Activated naive CD4-positive, alpha-beta T cell treated with anti-CD3 and anti-CD28 coated beads, Interleukin-2, amount 50 U/mL, for 72 hours (primary cell): ENCODE data around the gene TBX18. TPM values are rescaled to one million over a fixed set of nuclear protein-coding genes. Genes with fewer than 3 reads are reported as not detected.

ENCODE experiments used
- ATAC-seq, 2 donors: fragments of 150-1000 bp; cut with Tn5 transposase; 2 replicates each; pipeline ENCODE4 v1.10.0; 2021; ENCODE audit warnings: mild to moderate bottlenecking in 2 of 2, moderate library complexity in 2 of 2
- DNase-seq, 2 donors: peaks; one replicate each; pipeline ENCODE4 v3.0.0; 2021 to 2022; ENCODE audit warnings: low spot score in 2 of 2
- H3K27ac Mint-ChIP-seq, 2 donors: one replicate each; pipeline ENCODE4 v1.8.0; 2022; ENCODE audit warnings: mild to moderate bottlenecking in 2 of 2, mixed read lengths in 2 of 2
- H3K36me3 Mint-ChIP-seq, 2 donors: one replicate each; pipeline ENCODE4 v1.8.0; 2022; ENCODE audit warnings: mixed read lengths in 2 of 2
- H3K9me3 Mint-ChIP-seq, 2 donors: one replicate each; pipeline ENCODE4 v1.8.0; 2022; ENCODE audit warnings: mixed read lengths in 2 of 2
- total RNA-seq, 2 donors: library from RNA; stranded (reverse); gene quantifications; one replicate each; pipeline ENCODE4 v1.2.3, GENCODE V29; 2022

Gene TBX18
- not detected for total RNA-seq

DNA sequence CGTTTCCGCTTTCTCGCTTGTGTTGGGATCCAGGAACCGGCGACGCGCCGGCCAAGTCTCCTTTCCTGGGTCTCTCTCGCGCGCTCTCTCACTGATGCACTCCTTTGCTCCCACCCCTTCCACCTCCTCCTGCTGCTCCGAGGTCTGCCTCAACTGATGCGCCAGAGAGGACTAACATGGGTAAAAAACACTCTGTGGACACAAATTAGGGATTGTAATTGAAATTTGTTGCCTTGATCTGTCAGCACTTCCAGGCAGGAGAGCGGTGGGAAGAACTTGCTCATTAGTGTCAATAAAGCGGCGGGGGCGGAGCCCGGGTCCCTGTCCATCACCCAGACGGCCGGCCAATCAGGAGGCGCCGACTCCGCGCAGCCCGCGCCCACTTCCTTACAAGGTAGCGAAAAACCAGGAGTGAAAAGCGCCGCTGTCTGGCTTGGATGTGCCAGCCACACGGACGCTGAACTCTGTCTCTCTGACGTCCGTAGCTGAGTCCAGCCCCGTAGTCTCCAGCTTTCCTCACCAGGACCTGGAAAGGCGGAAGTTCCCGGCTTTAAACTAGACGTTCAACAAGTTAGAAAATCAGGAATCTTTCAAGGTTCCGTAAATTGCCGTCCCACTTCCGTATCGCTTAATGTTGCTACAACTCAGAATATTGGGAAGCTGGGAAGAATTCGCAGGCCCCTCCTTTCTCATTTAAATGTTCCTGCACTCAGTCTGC is at the start of gene TBX18:
Gene TBX18 (minus strand): TSS at position 267 of the 718 bp plus-strand sequence. CDS start 417 bp downstream, outside the sequence.
- Mint-ChIP-seq H3K9me3 (peaks cover 0 to 4% of the 10 kb centered on the region in 2 donors), H3K36me3 (peaks cover 11 to 30% of the 10 kb centered on the region in 2 donors), H3K27ac (peak within 1 kb of the TSS in 1 of 2 donors; percentile 93)
- peak in 1 of 2 donors; percentile 5 for DNase-seq
- peak in 1 of 2 donors; percentile 54 for ATAC-seq

DNA sequence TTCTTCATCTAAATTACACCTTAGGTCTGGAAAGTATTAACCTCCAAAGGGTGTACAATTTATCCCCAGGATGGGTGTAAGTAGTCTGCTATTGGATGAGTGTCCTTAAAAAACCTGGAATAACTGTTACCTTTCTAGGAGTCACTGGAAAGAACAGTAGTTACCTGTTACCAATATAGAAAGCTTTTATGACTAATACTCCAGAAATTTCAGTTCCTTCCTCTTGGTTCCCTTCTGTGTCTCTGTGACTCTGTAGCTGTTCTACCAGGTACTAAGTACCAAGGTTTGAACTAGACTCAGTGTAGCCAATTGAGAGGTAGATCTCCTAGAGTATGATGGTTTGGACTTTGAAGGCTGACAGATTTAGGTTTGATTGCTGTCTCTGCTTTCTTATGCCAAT is 47.0 kb upstream of the TBX18 start:
- no peak for ATAC-seq
- Mint-ChIP-seq H3K27ac (no peak overlapping the region), H3K36me3 (no peaks in the 10 kb centered on the region), H3K9me3 (no peaks in the 10 kb centered on the region)
- no peak for DNase-seq

GRCh38 chr6:84809455-84809854 is 45.1 kb upstream of the TBX18 start:
- Mint-ChIP-seq H3K9me3 (no peaks in the 10 kb centered on the region), H3K27ac (no peak overlapping the region), H3K36me3 (no peaks in the 10 kb centered on the region)
- ATAC-seq, result no peak
- DNase-seq, result no peak

- no peak for ATAC-seq
- no peaks in the 10 kb centered on the region for H3K36me3 Mint-ChIP-seq
- H3K27ac Mint-ChIP-seq, result no peak overlapping the region
- no peaks in the 10 kb centered on the region for H3K9me3 Mint-ChIP-seq
- no peak for DNase-seq
Measured at GRCh38 chr6:84808491-84809061, 44.2 kb upstream of the TBX18 start.

DNA sequence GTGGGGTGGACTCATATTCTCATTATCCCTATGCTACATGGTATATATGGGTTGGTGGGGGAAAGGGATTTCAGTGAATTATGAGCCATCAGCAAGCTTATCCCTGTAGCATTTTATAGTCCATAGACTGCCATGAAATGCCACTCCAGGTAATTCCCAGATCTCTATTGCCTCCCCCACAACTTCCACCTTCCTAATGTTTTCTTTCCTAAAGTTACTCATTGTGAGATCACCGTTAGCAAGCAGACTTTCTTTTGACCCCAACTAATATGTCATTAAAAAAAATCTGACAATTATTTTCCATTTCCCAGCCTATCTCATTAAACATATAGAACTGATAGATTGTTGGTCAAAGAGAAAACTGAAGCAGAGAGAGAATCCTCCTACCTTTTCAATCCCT is 40.7 kb upstream of the TBX18 start:
- Mint-ChIP-seq H3K36me3 (no peaks in the 10 kb centered on the region), H3K27ac (no peak overlapping the region), H3K9me3 (no peaks in the 10 kb centered on the region)
- ATAC-seq (no peak), DNase-seq (no peak)

GRCh38 chr6:84804720-84805119 is 40.3 kb upstream of the TBX18 start:
- no peak for DNase-seq
- Mint-ChIP-seq H3K27ac (no peak overlapping the region), H3K36me3 (no peaks in the 10 kb centered on the region), H3K9me3 (no peaks in the 10 kb centered on the region)
- no peak for ATAC-seq

DNA sequence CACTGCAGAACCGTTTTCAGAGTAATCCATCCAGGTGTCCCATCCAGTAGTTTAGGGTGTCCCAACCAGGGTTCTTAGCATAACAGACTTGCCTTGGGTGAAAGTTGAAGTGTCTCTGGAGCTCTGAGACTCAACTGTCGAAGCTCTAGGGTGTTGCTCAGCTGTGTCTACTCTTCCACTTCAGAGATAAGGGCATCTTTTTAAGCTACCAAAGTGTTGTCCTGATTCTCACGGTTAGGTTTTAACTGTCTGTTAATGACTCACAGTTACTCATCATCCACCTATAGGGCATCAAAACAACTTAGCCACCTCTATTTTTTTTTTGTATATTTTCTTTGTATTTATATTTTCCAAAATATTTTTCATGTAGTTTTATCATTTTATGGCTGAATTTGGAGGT is 36.9 kb upstream of the TBX18 start:
- DNase-seq, result no peak
- H3K9me3 Mint-ChIP-seq, result peaks cover 12 to 13% of the 10 kb centered on the region in 2 donors
- H3K36me3 Mint-ChIP-seq, result no peaks in the 10 kb centered on the region
- no peak for ATAC-seq
- H3K27ac Mint-ChIP-seq, result no peak overlapping the region

GRCh38 chr6:84798257-84798656 is 33.9 kb upstream of the TBX18 start:
- ATAC-seq, result no peak

DNA sequence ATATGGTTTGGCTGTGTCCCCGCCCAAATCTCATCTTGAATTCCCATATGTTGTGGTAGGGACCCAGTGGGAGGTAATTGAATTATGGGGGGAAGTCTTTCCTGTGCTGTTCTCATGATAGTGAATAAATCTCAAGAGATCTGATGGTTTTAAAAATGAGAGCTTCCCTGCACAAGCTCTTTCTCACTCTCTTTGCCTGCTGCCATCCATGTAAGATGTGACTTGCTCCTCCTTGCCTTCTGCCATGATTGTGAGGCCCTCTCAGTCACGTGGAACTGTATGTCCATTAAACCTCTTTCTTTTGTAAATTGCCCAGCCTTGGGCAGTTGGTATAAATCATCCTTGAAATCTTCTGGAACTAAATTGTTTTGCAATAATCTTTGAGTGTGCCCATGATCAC is 31.9 kb upstream of the TBX18 start:
- no peak for DNase-seq
- no peak for ATAC-seq
- peaks cover 25 to 28% of the 10 kb centered on the region in 2 donors for H3K9me3 Mint-ChIP-seq
- peaks cover 0 to 5% of the 10 kb centered on the region in 2 donors for H3K36me3 Mint-ChIP-seq
- H3K27ac Mint-ChIP-seq, result no peak overlapping the region

More at GRCh38 chr6:84798257-84798656, 33.9 kb upstream of the TBX18 start:
- DNase-seq, result no peak
- Mint-ChIP-seq H3K36me3 (peaks cover 0 to 5% of the 10 kb centered on the region in 2 donors), H3K9me3 (peaks cover 22 to 25% of the 10 kb centered on the region in 2 donors), H3K27ac (no peak overlapping the region)

- DNase-seq (no peak), ATAC-seq (no peak)
- H3K27ac Mint-ChIP-seq, result no peak overlapping the region
- H3K36me3 Mint-ChIP-seq, result peaks cover 0 to 5% of the 10 kb centered on the region in 2 donors
- H3K9me3 Mint-ChIP-seq, result peaks cover 20 to 21% of the 10 kb centered on the region in 2 donors
Measured at GRCh38 chr6:84791927-84792326, 27.5 kb upstream of the TBX18 start.

DNA sequence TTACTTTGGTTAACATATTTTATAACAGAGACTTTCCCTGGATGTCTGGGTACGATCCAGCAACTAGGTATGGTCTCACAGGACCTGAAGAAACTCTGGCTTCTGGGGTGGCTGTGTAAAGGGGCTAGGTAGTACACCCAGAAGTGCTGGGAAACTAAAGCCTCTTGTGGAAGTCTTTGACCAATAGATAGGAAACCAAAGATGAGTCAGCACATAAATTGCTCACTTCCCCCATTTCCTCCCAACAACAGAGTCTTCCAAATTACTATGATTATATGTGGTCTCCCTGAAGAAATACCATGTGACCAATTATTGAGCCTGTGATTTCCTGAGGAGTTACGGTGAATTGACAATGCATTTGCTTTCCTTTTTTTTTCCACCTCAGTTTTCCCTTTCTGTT is 26.8 kb upstream of the TBX18 start:
- H3K9me3 Mint-ChIP-seq, result peaks cover 13 to 15% of the 10 kb centered on the region in 2 donors
- ATAC-seq, result no peak
- H3K27ac Mint-ChIP-seq, result no peak overlapping the region
- H3K36me3 Mint-ChIP-seq, result peaks cover 0 to 5% of the 10 kb centered on the region in 2 donors
- DNase-seq, result no peak

DNA sequence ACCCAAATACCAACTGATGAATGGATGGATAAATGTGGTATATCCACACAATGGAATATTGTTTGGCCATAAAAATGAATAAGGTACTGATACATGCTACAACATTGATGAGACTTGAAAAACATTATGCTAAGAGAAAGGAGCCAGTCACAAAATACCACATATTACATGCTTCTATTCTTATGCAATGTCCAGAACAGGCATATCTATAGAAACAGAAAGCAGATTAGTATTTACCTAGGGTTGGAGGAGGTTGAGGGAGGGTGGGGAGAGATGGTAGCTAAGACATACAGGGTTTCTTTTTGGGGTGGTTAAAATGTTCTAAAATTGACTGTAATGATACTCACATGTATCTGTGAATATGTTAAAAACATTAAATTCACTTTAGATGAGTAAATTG is 24.8 kb upstream of the TBX18 start:
- Mint-ChIP-seq H3K27ac (no peak overlapping the region), H3K9me3 (peaks cover 6 to 9% of the 10 kb centered on the region in 2 donors), H3K36me3 (no peaks in the 10 kb centered on the region)
- ATAC-seq (no peak), DNase-seq (no peak)

GRCh38 chr6:84788689-84789088 is 24.3 kb upstream of the TBX18 start:
- H3K36me3 Mint-ChIP-seq, result no peaks in the 10 kb centered on the region
- H3K9me3 Mint-ChIP-seq, result peaks cover 3 to 8% of the 10 kb centered on the region in 2 donors
- ATAC-seq (no peak), DNase-seq (no peak)
- no peak overlapping the region for H3K27ac Mint-ChIP-seq

DNA sequence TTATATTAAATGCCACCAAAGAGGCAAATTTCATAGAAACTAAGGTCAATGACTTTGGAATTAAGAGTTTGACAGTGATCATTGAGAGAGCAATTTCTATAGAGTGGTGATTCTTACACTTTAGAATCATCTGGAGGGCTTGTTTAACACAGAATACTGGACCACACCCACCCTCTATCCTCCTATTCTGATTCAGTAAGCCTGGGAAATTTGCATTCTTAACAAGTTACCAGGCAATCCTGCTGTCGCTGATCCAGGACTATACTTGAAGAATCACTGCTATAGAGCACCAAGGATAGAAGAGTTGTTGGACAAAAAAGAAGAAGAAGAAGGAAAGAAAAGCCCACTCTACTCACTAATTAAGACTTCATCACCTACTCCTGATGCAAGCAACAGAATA is 21.3 kb upstream of the TBX18 start:
- DNase-seq (no peak), ATAC-seq (no peak)
- Mint-ChIP-seq H3K36me3 (peaks cover 0 to 7% of the 10 kb centered on the region in 2 donors), H3K9me3 (peaks cover 0 to 9% of the 10 kb centered on the region in 2 donors), H3K27ac (no peak overlapping the region)

GRCh38 chr6:84779917-84780316 is 15.5 kb upstream of the TBX18 start:
- Mint-ChIP-seq H3K36me3 (peaks cover 0 to 7% of the 10 kb centered on the region in 2 donors), H3K9me3 (peaks cover 0 to 15% of the 10 kb centered on the region in 2 donors), H3K27ac (no peak overlapping the region)
- no peak for DNase-seq
- no peak for ATAC-seq

GRCh38 chr6:84779380-84779779 is 15.0 kb upstream of the TBX18 start:
- Mint-ChIP-seq H3K36me3 (peaks cover 0 to 7% of the 10 kb centered on the region in 2 donors), H3K27ac (no peak overlapping the region)
- DNase-seq, result no peak

DNA sequence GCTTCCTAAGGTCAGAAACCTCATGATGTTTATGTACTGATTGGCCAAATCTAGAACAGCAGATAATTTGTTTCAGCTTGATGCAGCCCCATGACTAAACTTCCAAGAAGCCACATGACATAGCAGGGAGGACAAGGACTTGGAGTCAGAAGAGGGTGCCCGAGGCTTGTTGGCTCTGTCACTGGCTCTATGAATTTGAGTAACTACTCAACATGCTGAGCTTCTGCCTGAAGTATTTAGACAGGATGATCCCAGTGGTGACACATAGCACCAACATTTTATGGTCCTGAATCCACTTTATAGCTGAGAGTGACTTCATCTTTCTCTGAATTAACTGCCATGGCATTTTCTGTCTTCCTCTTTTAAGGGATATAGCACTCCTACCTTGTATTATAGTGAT is 13.5 kb upstream of the TBX18 start:
- H3K27ac Mint-ChIP-seq, result no peak overlapping the region
- ATAC-seq (no peak), DNase-seq (no peak)
- H3K36me3 Mint-ChIP-seq, result peaks cover 2 to 14% of the 10 kb centered on the region in 2 donors
- peaks cover 0 to 13% of the 10 kb centered on the region in 2 donors for H3K9me3 Mint-ChIP-seq

More at GRCh38 chr6:84779380-84779779, 15.0 kb upstream of the TBX18 start:
- peaks cover 0 to 15% of the 10 kb centered on the region in 2 donors for H3K9me3 Mint-ChIP-seq
- ATAC-seq, result no peak

DNA sequence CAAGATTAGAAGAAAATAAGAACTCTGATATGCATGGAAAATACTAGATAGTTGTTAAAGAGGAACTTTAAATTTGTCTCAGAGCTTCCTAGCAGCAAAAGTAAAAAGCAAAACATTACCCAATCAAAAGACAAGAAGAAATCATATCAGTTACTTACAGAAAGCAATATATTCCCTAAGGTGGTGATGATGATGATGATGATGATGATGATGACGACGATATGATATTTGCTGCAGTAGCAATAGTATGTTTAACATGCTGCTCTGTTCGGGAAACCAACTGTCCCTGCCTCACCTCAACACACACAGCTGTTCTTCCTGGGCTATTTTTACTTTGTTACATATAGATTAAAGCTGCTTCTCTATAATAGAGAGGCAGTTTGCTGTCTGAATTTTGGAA is 12.0 kb upstream of the TBX18 start:
- Mint-ChIP-seq H3K27ac (no peak overlapping the region), H3K9me3 (peaks cover 0 to 6% of the 10 kb centered on the region in 2 donors), H3K36me3 (peaks cover 13 to 15% of the 10 kb centered on the region in 2 donors)
- ATAC-seq (no peak), DNase-seq (no peak)
